Left lung (tissue), 10 donors: ENCODE measurements around the gene SDK1. TPM values are rescaled to one million over a fixed set of nuclear protein-coding genes. Genes with fewer than 3 reads are reported as not detected.

Experiments used
- ATAC-seq: fragments of 200-7000 bp; cut with Tn5 transposase; one replicate; pipeline ENCODE4 v1.9.1; 2020; ENCODE audit warnings: moderate library complexity
- DNase-seq, 4 donors: peaks; one replicate each; pipeline ENCODE4 v3.0.0-alpha.2; 2013 to 2020
- H3K27ac ChIP-seq, 2 donors: fragments of 200-600 bp; sonication (generic) in 1 of 2; one replicate each; pipeline versions ENCODE4 v1.5.0 to v1.8.0; 2020 to 2021
- H3K27me3 ChIP-seq, 2 donors: fragments of 200-600 bp; sonication (generic) in 1 of 2; one replicate each; pipeline versions ENCODE4 v1.5.0 to v1.8.0; 2020 to 2021
- H3K36me3 ChIP-seq, 2 donors: fragments of 200-600 bp; sonication (generic) in 1 of 2; one replicate each; pipeline versions ENCODE4 v1.5.0 to v1.8.0; 2020 to 2021
- H3K4me1 ChIP-seq, 2 donors: fragments of 200-600 bp; one replicate each; pipeline ENCODE4 v1.8.0; 2021
- H3K4me3 ChIP-seq, 2 donors: fragments of 200-600 bp; sonication (generic) in 1 of 2; one replicate each; pipeline versions ENCODE4 v1.5.0 to v1.8.0; 2020 to 2021; ENCODE audit warnings: mild to moderate bottlenecking in 1 of 2
- H3K9me3 ChIP-seq, 2 donors: fragments of 200-600 bp; sonication (generic) in 1 of 2; one replicate each; pipeline versions ENCODE4 v1.5.0 to v1.8.0; 2020 to 2021
- CTCF ChIP-seq, 2 donors: fragments of 200-600 bp; sonication (generic) in 1 of 2; IDR thresholded peaks; one replicate each; pipeline versions ENCODE4 v1.5.0 to v1.8.0; 2021; ENCODE audit warnings: antibody characterized with exemption in 2 of 2
- intact Hi-C, 2 donors: fragments of 100-400 bp; cut with DNase I; formaldehyde crosslinking; loops; one replicate each; pipeline versions ENCODE4 v1.11.2 to v1.14.2; 2022
- polyA plus RNA-seq, 6 donors: library from polyadenylated mRNA; unstranded; fragments of 120-200 nt; gene quantifications; one replicate each; pipeline ENCODE4 v1.2.1, GENCODE V29; 2013; ENCODE audit not compliant: insufficient read length in 6 of 6
- total RNA-seq, 2 donors: library from RNA; stranded (reverse); fragmentation: NEBNext Ultra II Directional; extraction: Animal tissue kit (Norgen Biotek cat#: 25700); gene quantifications; one replicate each; pipeline ENCODE4 v1.2.1, GENCODE V29; 2021
- donor health status: DM: no; HTN: yes; CAD: no.
- donor health status: DM: no; HTN: no; CAD: no.

The SDK1 gene
- total and polyA plus RNA-seq, 8 donors: 5.5 to 17.6 (median 13.0) TPM

DNA sequence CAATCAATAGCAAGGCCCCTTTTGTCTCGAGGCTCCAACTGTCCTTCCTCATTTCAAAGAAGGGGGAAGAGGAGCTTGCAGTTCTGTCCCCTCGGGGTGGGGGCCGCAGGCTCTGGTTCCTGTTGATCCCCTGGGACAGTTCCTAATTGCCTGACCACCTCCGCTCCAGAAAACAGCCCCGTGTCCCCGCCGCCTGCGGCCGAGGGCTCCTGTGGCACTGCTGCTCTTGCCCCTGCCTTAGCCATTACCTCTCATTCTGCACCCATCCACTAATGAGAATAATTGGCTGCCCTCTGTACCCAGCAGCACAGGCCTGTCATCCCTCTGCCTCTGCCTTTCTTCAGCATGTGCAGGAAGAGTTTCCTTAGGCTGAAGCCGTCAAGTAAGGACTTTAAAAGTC, 712.7 kb downstream of the SDK1 start:
- intact Hi-C loops: no loop called here
- ATAC-seq (no peak), DNase-seq (no peak)
- H3K36me3 ChIP-seq: no peaks in the 10 kb centered on the region
- H3K27ac ChIP-seq: no peak overlapping the region
- no peaks in the 10 kb centered on the region for H3K27me3 ChIP-seq
- no peak for TF ChIP-seq CTCF (IDR thresholded peaks at IDR 0.05)
- no peak overlapping the region for H3K4me3 ChIP-seq
- no peaks in the 10 kb centered on the region for H3K4me1 ChIP-seq
- peaks cover 0 to 8% of the 10 kb centered on the region in 2 donors for H3K9me3 ChIP-seq

- intact Hi-C loops: no loop called here
- no peak overlapping the region for H3K27ac ChIP-seq
- H3K9me3 ChIP-seq: peaks cover 0 to 13% of the 10 kb centered on the region in 2 donors
- no peaks in the 10 kb centered on the region for H3K4me1 ChIP-seq
- no peak for DNase-seq
- H3K36me3 ChIP-seq: no peaks in the 10 kb centered on the region
- ATAC-seq: no peak
- no peaks in the 10 kb centered on the region for H3K27me3 ChIP-seq
- TF ChIP-seq CTCF (IDR thresholded peaks at IDR 0.05): no peak
- no peak overlapping the region for H3K4me3 ChIP-seq
These were observed 713.4 kb downstream of the SDK1 start for GRCh38 chr7:4014346-4015050.

DNA sequence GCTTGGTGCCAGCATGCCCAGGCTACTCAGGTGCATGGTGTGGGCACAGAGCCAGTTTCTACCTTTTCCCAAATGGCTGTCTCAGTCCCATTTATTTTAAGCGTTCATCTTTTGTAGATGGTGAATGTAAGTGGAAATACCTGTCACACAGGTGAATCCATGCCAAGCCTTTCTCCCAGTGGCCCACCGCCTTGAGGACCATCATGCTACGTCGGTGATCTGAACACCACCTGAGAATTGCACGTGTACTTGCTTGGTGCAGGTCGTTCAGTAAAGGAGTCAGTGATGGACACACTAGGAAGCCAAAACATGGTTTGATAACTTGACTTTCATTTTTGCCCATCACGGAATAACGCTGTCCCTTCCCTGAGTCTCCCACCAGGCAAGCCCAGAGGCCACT, 714.3 kb downstream of the SDK1 start:
- intact Hi-C loops: no loop called here
- Histone ChIP-seq H3K9me3 (peaks cover 0 to 19% of the 10 kb centered on the region in 2 donors), H3K4me1 (no peaks in the 10 kb centered on the region), H3K27me3 (no peaks in the 10 kb centered on the region), H3K4me3 (no peak overlapping the region), H3K27ac (no peak overlapping the region), H3K36me3 (no peaks in the 10 kb centered on the region)
- DNase-seq: no peak
- no peak for TF ChIP-seq CTCF (IDR thresholded peaks at IDR 0.05)
- no peak for ATAC-seq

GRCh38 chr7:4015996-4016395, 714.9 kb downstream of the SDK1 start:
- Histone ChIP-seq H3K4me3 (no peak overlapping the region), H3K4me1 (no peaks in the 10 kb centered on the region), H3K27ac (no peak overlapping the region), H3K27me3 (no peaks in the 10 kb centered on the region), H3K9me3 (peaks cover 0 to 20% of the 10 kb centered on the region in 2 donors), H3K36me3 (no peaks in the 10 kb centered on the region)
- no peak for ATAC-seq
- intact Hi-C loops: no loop called here
- no peak for TF ChIP-seq CTCF (IDR thresholded peaks at IDR 0.05)
- DNase-seq: no peak

- no peak overlapping the region for H3K4me3 ChIP-seq
- peaks cover 0 to 20% of the 10 kb centered on the region in 2 donors for H3K9me3 ChIP-seq
- no peaks in the 10 kb centered on the region for H3K27me3 ChIP-seq
- H3K36me3 ChIP-seq: no peaks in the 10 kb centered on the region
- no peak for DNase-seq
- H3K27ac ChIP-seq: no peak overlapping the region
- ATAC-seq: no peak
- no peak for TF ChIP-seq CTCF (IDR thresholded peaks at IDR 0.05)
- intact Hi-C loops: no loop called here
- H3K4me1 ChIP-seq: no peaks in the 10 kb centered on the region
These were observed 716.0 kb downstream of the SDK1 start for GRCh38 chr7:4017081-4017480.
